Naive B cell (primary cell): ENCODE results near the gene PCLO. TPM values are rescaled to one million over a fixed set of nuclear protein-coding genes. Genes with fewer than 3 reads are reported as not detected.

ENCODE experiments used
- ATAC-seq, 2 donors: fragments of 150-1000 bp; cut with Tn5 transposase; 2 replicates each; pipeline ENCODE4 v1.10.0; 2021; ENCODE audit warnings: low read depth in 2 of 2, mild to moderate bottlenecking in 2 of 2, moderate library complexity in 2 of 2
- DNase-seq: peaks from one replicate; pipeline ENCODE4 v3.0.0; 2022
- H3K27ac Mint-ChIP-seq, 6 donors: one replicate each; pipeline ENCODE4 v1.8.0; 2020 to 2022; ENCODE audit warnings: mild to moderate bottlenecking in 6 of 6, mixed read lengths in 6 of 6, moderate library complexity in 5 of 6, inconsistent platforms in 2 of 6
- H3K27me3 Mint-ChIP-seq, 3 donors: one replicate each; pipeline ENCODE4 v1.8.0; 2021 to 2022; ENCODE audit warnings: mixed read lengths in 3 of 3, mild to moderate bottlenecking in 1 of 3
- H3K36me3 Mint-ChIP-seq, 2 donors: one replicate each; pipeline ENCODE4 v1.8.0; 2020 to 2022; ENCODE audit warnings: mixed read lengths in 2 of 2, inconsistent platforms in 1 of 2, mild to moderate bottlenecking in 1 of 2
- H3K4me1 Mint-ChIP-seq, 3 donors: one replicate each; pipeline ENCODE4 v1.8.0; 2020 to 2022; ENCODE audit warnings: mixed read lengths in 3 of 3, inconsistent platforms in 1 of 3, mild to moderate bottlenecking in 1 of 3, moderate library complexity in 1 of 3
- H3K4me3 Mint-ChIP-seq, 8 donors: one replicate each; pipeline ENCODE4 v1.8.0; 2020 to 2022; ENCODE audit warnings: mild to moderate bottlenecking in 8 of 8, mixed read lengths in 8 of 8, moderate library complexity in 8 of 8, inconsistent platforms in 2 of 8
- H3K9me3 Mint-ChIP-seq, 7 donors: one replicate each; pipeline ENCODE4 v1.8.0; 2020 to 2022; ENCODE audit warnings: mixed read lengths in 7 of 7, mild to moderate bottlenecking in 5 of 7, inconsistent platforms in 2 of 7, moderate library complexity in 1 of 7
- polyA plus RNA-seq, 6 donors: library from polyadenylated mRNA; unstranded; fragments of 300-500 nt; fragmentation: Illumina TruSeq; gene quantifications; one replicate each; pipeline ENCODE4 v1.2.3, GENCODE V29; 2021; ENCODE audit warnings: low read depth in 6 of 6

Gene PCLO
- polyA plus RNA-seq, 6 donors from 2014 or later, result not detected

- Mint-ChIP-seq H3K9me3 (peaks cover 0 to 3% (median 0%) of the 10 kb centered on the region in 7 donors), H3K36me3 (no peaks in the 10 kb centered on the region), H3K27ac (no peak overlapping the region), H3K4me1 (no peaks in the 10 kb centered on the region), H3K4me3 (no peak overlapping the region), H3K27me3 (no peaks in the 10 kb centered on the region)
- no peak for ATAC-seq
- no peak for DNase-seq
Observed at GRCh38 chr7:82886324-82886723, 276.4 kb downstream of the PCLO start.

- no peaks in the 10 kb centered on the region for H3K36me3 Mint-ChIP-seq
- no peaks in the 10 kb centered on the region for H3K27me3 Mint-ChIP-seq
- no peak overlapping the region for H3K4me3 Mint-ChIP-seq
- ATAC-seq, result no peak
- no peak for DNase-seq
- no peak overlapping the region for H3K27ac Mint-ChIP-seq
- no peaks in the 10 kb centered on the region for H3K4me1 Mint-ChIP-seq
- H3K9me3 Mint-ChIP-seq, result peaks cover 0 to 4% (median 3%) of the 10 kb centered on the region in 7 donors
Observed at GRCh38 chr7:82865856-82866255, 296.8 kb downstream of the PCLO start.

- Mint-ChIP-seq H3K36me3 (no peaks in the 10 kb centered on the region), H3K27me3 (no peaks in the 10 kb centered on the region), H3K4me1 (no peaks in the 10 kb centered on the region), H3K4me3 (no peak overlapping the region), H3K27ac (peak overlapping the region in 2 of 6 donors; percentile 50 to 54), H3K9me3 (peaks cover 0 to 14% (median 7%) of the 10 kb centered on the region in 7 donors)
- DNase-seq (no peak), ATAC-seq (no peak)
Observed at GRCh38 chr7:82859106-82859850, 303.4 kb downstream of the PCLO start.

- DNase-seq (no peak), ATAC-seq (no peak)
- Mint-ChIP-seq H3K9me3 (peaks cover 0 to 3% (median 0%) of the 10 kb centered on the region in 7 donors), H3K4me3 (no peak overlapping the region), H3K4me1 (no peaks in the 10 kb centered on the region), H3K27ac (no peak overlapping the region), H3K27me3 (no peaks in the 10 kb centered on the region), H3K36me3 (no peaks in the 10 kb centered on the region)
Observed at GRCh38 chr7:82851121-82851520, 311.6 kb downstream of the PCLO start.

- Mint-ChIP-seq H3K27me3 (no peaks in the 10 kb centered on the region), H3K27ac (no peak overlapping the region), H3K9me3 (peaks cover 0 to 17% (median 0%) of the 10 kb centered on the region in 7 donors), H3K4me3 (no peak overlapping the region), H3K4me1 (no peaks in the 10 kb centered on the region), H3K36me3 (no peaks in the 10 kb centered on the region)
- ATAC-seq (no peak), DNase-seq (no peak)
Observed at GRCh38 chr7:82841828-82842227, 320.9 kb downstream of the PCLO start.

GRCh38 chr7:82840061-82840460 lies 322.6 kb downstream of the PCLO start:
- no peak overlapping the region for H3K27ac Mint-ChIP-seq
- H3K27me3 Mint-ChIP-seq, result no peaks in the 10 kb centered on the region
- peaks cover 0 to 17% (median 0%) of the 10 kb centered on the region in 7 donors for H3K9me3 Mint-ChIP-seq
- H3K4me3 Mint-ChIP-seq, result no peak overlapping the region
- no peaks in the 10 kb centered on the region for H3K4me1 Mint-ChIP-seq
- ATAC-seq, result no peak
- DNase-seq, result no peak
- H3K36me3 Mint-ChIP-seq, result no peaks in the 10 kb centered on the region

- no peak for ATAC-seq
- no peak for DNase-seq
- no peak overlapping the region for H3K27ac Mint-ChIP-seq
- no peaks in the 10 kb centered on the region for H3K4me1 Mint-ChIP-seq
- H3K9me3 Mint-ChIP-seq, result peaks cover 0 to 17% (median 0%) of the 10 kb centered on the region in 7 donors
- H3K4me3 Mint-ChIP-seq, result no peak overlapping the region
- H3K36me3 Mint-ChIP-seq, result no peaks in the 10 kb centered on the region
- no peaks in the 10 kb centered on the region for H3K27me3 Mint-ChIP-seq
Observed at GRCh38 chr7:82839555-82839954, 323.1 kb downstream of the PCLO start.

- Mint-ChIP-seq H3K27ac (no peak overlapping the region), H3K9me3 (peaks cover 0 to 17% (median 0%) of the 10 kb centered on the region in 7 donors), H3K4me1 (no peaks in the 10 kb centered on the region), H3K27me3 (no peaks in the 10 kb centered on the region), H3K4me3 (no peak overlapping the region), H3K36me3 (no peaks in the 10 kb centered on the region)
- no peak for ATAC-seq
- no peak for DNase-seq
Observed at GRCh38 chr7:82839063-82839462, 323.6 kb downstream of the PCLO start.

- Mint-ChIP-seq H3K36me3 (no peaks in the 10 kb centered on the region), H3K27me3 (no peaks in the 10 kb centered on the region), H3K4me3 (no peak overlapping the region), H3K4me1 (no peaks in the 10 kb centered on the region), H3K27ac (no peak overlapping the region), H3K9me3 (peaks cover 0 to 16% (median 0%) of the 10 kb centered on the region in 7 donors)
- DNase-seq (no peak), ATAC-seq (no peak)
Observed at GRCh38 chr7:82838314-82838713, 324.4 kb downstream of the PCLO start.

- Mint-ChIP-seq H3K9me3 (peaks cover 0 to 2% (median 0%) of the 10 kb centered on the region in 7 donors), H3K27ac (no peak overlapping the region), H3K27me3 (no peaks in the 10 kb centered on the region), H3K4me3 (no peak overlapping the region), H3K36me3 (no peaks in the 10 kb centered on the region), H3K4me1 (no peaks in the 10 kb centered on the region)
- DNase-seq, result no peak
- no peak for ATAC-seq
Observed at GRCh38 chr7:82823073-82823472, 339.6 kb downstream of the PCLO start.

GRCh38 chr7:82821037-82821436 lies 341.6 kb downstream of the PCLO start:
- H3K4me1 Mint-ChIP-seq, result no peaks in the 10 kb centered on the region
- no peak overlapping the region for H3K27ac Mint-ChIP-seq
- no peaks in the 10 kb centered on the region for H3K36me3 Mint-ChIP-seq
- no peak overlapping the region for H3K4me3 Mint-ChIP-seq
- DNase-seq, result no peak
- no peak for ATAC-seq
- H3K27me3 Mint-ChIP-seq, result no peaks in the 10 kb centered on the region
- peaks cover 0 to 2% (median 0%) of the 10 kb centered on the region in 7 donors for H3K9me3 Mint-ChIP-seq

- ATAC-seq (no peak), DNase-seq (no peak)
- Mint-ChIP-seq H3K4me3 (no peak overlapping the region), H3K9me3 (peaks cover 0 to 2% (median 0%) of the 10 kb centered on the region in 7 donors), H3K4me1 (no peaks in the 10 kb centered on the region), H3K27ac (no peak overlapping the region), H3K36me3 (no peaks in the 10 kb centered on the region), H3K27me3 (no peaks in the 10 kb centered on the region)
Observed at GRCh38 chr7:82818171-82818570, 344.5 kb downstream of the PCLO start.

GRCh38 chr7:82816272-82816671 lies 346.4 kb downstream of the PCLO start:
- Mint-ChIP-seq H3K36me3 (no peaks in the 10 kb centered on the region), H3K9me3 (peaks cover 0 to 2% (median 0%) of the 10 kb centered on the region in 7 donors), H3K27ac (no peak overlapping the region), H3K4me3 (no peak overlapping the region), H3K27me3 (no peaks in the 10 kb centered on the region), H3K4me1 (no peaks in the 10 kb centered on the region)
- no peak for DNase-seq
- ATAC-seq, result no peak

- Mint-ChIP-seq H3K9me3 (no peaks in the 10 kb centered on the region), H3K4me3 (no peak overlapping the region), H3K36me3 (no peaks in the 10 kb centered on the region), H3K27me3 (no peaks in the 10 kb centered on the region), H3K4me1 (no peaks in the 10 kb centered on the region), H3K27ac (no peak overlapping the region)
- DNase-seq, result no peak
- no peak for ATAC-seq
Observed at GRCh38 chr7:82810558-82811259, 352.0 kb downstream of the PCLO start.
